EH (cell line): Measurements from ENCODE around the gene PNLIPRP2.
A peak's percentile ranks its signal among the peaks of the same experiment; 100 is the strongest.

ENCODE experiments used
- DNase-seq: peaks from one replicate; pipeline ENCODE4 v3.0.0-alpha.2; 2015; ENCODE audit warnings: low read depth

PNLIPRP2 gene

GRCh38 chr10:116655568-116655967 lies 34.8 kb downstream of the PNLIPRP2 start:
- no peak for DNase-seq

- DNase-seq = no peak
Observed at GRCh38 chr10:116656044-116656443, 35.3 kb downstream of the PNLIPRP2 start.

GRCh38 chr10:116657863-116658551 lies 37.3 kb downstream of the PNLIPRP2 start:
- no peak for DNase-seq

GRCh38 chr10:116659049-116659670 lies 38.4 kb downstream of the PNLIPRP2 start:
- no peak for DNase-seq

- DNase-seq = no peak
Observed at GRCh38 chr10:116660860-116661259, 40.1 kb downstream of the PNLIPRP2 start.

- DNase-seq = no peak
Observed at GRCh38 chr10:116663342-116663741, 42.6 kb downstream of the PNLIPRP2 start.

GRCh38 chr10:116664631-116665030 lies 43.9 kb downstream of the PNLIPRP2 start:
- no peak for DNase-seq

- DNase-seq = peak; percentile 30
Observed at GRCh38 chr10:116665541-116666125, 44.9 kb downstream of the PNLIPRP2 start.

GRCh38 chr10:116667484-116667883 lies 46.7 kb downstream of the PNLIPRP2 start:
- DNase-seq = no peak

GRCh38 chr10:116668018-116668417 lies 47.3 kb downstream of the PNLIPRP2 start:
- no peak for DNase-seq

- DNase-seq = no peak
Observed at GRCh38 chr10:116668446-116668845, 47.7 kb downstream of the PNLIPRP2 start.

- DNase-seq = no peak
Observed at GRCh38 chr10:116669080-116669479, 48.3 kb downstream of the PNLIPRP2 start.

- DNase-seq = no peak
Observed at GRCh38 chr10:116669832-116670644, 49.3 kb downstream of the PNLIPRP2 start.

GRCh38 chr10:116670706-116671105 lies 50.0 kb downstream of the PNLIPRP2 start:
- DNase-seq = no peak

GRCh38 chr10:116671274-116671926 lies 50.6 kb downstream of the PNLIPRP2 start:
- peak; percentile 25 for DNase-seq

GRCh38 chr10:116672891-116673290 lies 52.1 kb downstream of the PNLIPRP2 start:
- no peak for DNase-seq

- DNase-seq = no peak
Observed at GRCh38 chr10:116673866-116674265, 53.1 kb downstream of the PNLIPRP2 start.

- no peak for DNase-seq
Observed at GRCh38 chr10:116674901-116675423, 54.2 kb downstream of the PNLIPRP2 start.

- no peak for DNase-seq
Observed at GRCh38 chr10:116676118-116676517, 55.4 kb downstream of the PNLIPRP2 start.

- DNase-seq = no peak
Observed at GRCh38 chr10:116676633-116677032, 55.9 kb downstream of the PNLIPRP2 start.

- DNase-seq = no peak
Observed at GRCh38 chr10:116679351-116679750, 58.6 kb downstream of the PNLIPRP2 start.

- no peak for DNase-seq
Observed at GRCh38 chr10:116683166-116683565, 62.4 kb downstream of the PNLIPRP2 start.
